ENCODE measurements around the gene SIRT7. TPM values are rescaled to one million over a fixed set of nuclear protein-coding genes. Genes with fewer than 3 reads are reported as not detected.

SIRT7 gene
- total and polyA plus RNA-seq, 8 donors: 11.6 to 37.9 (median 13.2) TPM

- peaks cover 0 to 39% of the 10 kb centered on the region in 2 donors for H3K36me3 ChIP-seq
- intact Hi-C loops (cut with DNase I): no loop called here
- DNase-seq (no peak), ATAC-seq (no peak)
- peak overlapping the region in 1 of 2 donors; percentile 98 for H3K4me3 ChIP-seq
- no peaks in the 10 kb centered on the region for H3K9me3 ChIP-seq
- H3K27ac ChIP-seq: peak overlapping the region; percentile 56 to 98
- peaks cover 22 to 85% of the 10 kb centered on the region in 2 donors for H3K4me1 ChIP-seq
- no peak for TF ChIP-seq CTCF (IDR thresholded peaks at IDR 0.05)
- H3K27me3 ChIP-seq: no peaks in the 10 kb centered on the region
Observed at GRCh38 chr17:81922566-81923301, 4.8 kb upstream of the SIRT7 start.

- H3K4me1 ChIP-seq: peaks cover 24 to 90% of the 10 kb centered on the region in 2 donors
- no peak for TF ChIP-seq CTCF (IDR thresholded peaks at IDR 0.05)
- DNase-seq: no peak
Observed at GRCh38 chr17:81921996-81922565, 4.1 kb upstream of the SIRT7 start.

GRCh38 chr17:81921537-81921862, 3.5 kb upstream of the SIRT7 start:
- peak overlapping the region in 1 of 2 donors; percentile 98 for H3K27ac ChIP-seq
- ATAC-seq (no peak), DNase-seq (no peak)
- H3K4me1 ChIP-seq: peaks cover 30 to 95% of the 10 kb centered on the region in 2 donors
- H3K4me3 ChIP-seq: peak overlapping the region in 1 of 2 donors; percentile 98
- TF ChIP-seq CTCF (IDR thresholded peaks at IDR 0.05): no peak
- intact Hi-C loops (cut with DNase I): no loop called here
- peaks cover 0 to 39% of the 10 kb centered on the region in 2 donors for H3K36me3 ChIP-seq
- H3K9me3 ChIP-seq: no peaks in the 10 kb centered on the region
- no peaks in the 10 kb centered on the region for H3K27me3 ChIP-seq

More at GRCh38 chr17:81921996-81922565, 4.1 kb upstream of the SIRT7 start:
- intact Hi-C loops (cut with DNase I): no loop called here
- Histone ChIP-seq H3K27me3 (no peaks in the 10 kb centered on the region), H3K9me3 (no peaks in the 10 kb centered on the region), H3K27ac (peak overlapping the region in 1 of 2 donors; percentile 98), H3K4me3 (peak overlapping the region in 1 of 2 donors; percentile 98), H3K36me3 (peaks cover 0 to 39% of the 10 kb centered on the region in 2 donors)
- no peak for ATAC-seq

- Histone ChIP-seq H3K9me3 (no peaks in the 10 kb centered on the region), H3K27ac (peak overlapping the region in 1 of 2 donors; percentile 98), H3K4me3 (peak overlapping the region in 1 of 2 donors; percentile 1), H3K4me1 (peaks cover 33 to 96% of the 10 kb centered on the region in 2 donors), H3K36me3 (peaks cover 0 to 41% of the 10 kb centered on the region in 2 donors), H3K27me3 (no peaks in the 10 kb centered on the region)
- TF ChIP-seq CTCF (IDR thresholded peaks at IDR 0.05): no peak
- no peak for DNase-seq
- no peak for ATAC-seq
- intact Hi-C loops (cut with DNase I): no loop called here
Observed at GRCh38 chr17:81920612-81921536, 2.9 kb upstream of the SIRT7 start.

Measured in left lung (tissue), 10 donors.